8988T (cell line): ENCODE results near the gene ZDHHC22.
"Not testable (repeated sequence)": the region's sequence is repeated elsewhere in the genome, so short reads cannot be mapped to it uniquely, and the experiment has no call there.

Experiments
- DNase-seq: peaks from one replicate; pipeline ENCODE4 v3.0.0; 2011

Gene ZDHHC22, protein sequence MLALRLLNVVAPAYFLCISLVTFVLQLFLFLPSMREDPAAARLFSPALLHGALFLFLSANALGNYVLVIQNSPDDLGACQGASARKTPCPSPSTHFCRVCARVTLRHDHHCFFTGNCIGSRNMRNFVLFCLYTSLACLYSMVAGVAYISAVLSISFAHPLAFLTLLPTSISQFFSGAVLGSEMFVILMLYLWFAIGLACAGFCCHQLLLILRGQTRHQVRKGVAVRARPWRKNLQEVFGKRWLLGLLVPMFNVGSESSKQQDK

DNA sequence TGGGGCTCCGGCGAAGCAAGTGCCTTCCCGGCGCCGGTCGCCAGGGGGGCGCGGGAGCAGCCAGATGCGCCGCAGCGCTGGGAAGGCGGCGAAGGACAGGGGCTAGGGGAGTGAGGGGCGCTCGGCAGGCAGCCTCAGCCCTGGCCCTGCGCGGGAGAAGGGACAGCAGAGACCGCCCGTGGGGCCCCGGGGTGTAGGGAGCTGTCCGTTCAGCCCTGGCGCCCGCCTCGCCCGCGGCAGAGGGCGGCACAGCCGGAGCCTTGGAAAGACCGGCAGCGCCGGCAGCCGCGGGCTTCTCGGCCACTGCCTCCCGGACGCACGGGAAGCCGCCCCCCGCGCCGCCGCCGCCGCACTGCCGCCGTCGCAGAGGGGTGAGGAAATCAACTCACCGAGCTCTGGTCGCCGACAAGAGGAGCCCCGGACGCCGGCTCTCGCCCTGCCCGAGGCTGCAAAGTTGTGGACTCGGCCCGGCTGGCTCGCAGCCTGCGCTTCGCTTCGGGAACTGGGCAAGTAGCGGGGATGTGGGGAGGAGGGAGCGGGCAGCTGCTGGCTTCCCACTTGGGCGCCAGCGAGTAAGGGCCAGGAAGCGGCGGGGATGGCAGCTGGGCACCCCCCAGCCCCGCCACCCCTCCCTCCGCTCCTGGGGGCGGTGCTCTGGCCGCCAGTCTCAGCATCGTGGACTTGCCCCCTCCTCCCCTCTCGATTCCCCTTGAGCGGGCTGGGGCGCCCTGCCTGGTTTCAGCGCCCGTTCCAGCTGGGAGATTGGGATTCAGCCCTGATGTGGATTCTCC, at the start of gene ZDHHC22:
ZDHHC22 (minus strand) TSS at position 578 of the 791 bp plus-strand sequence. CDS start 2,053 bp downstream, outside the sequence.
- peak; percentile 91 for DNase-seq

DNA sequence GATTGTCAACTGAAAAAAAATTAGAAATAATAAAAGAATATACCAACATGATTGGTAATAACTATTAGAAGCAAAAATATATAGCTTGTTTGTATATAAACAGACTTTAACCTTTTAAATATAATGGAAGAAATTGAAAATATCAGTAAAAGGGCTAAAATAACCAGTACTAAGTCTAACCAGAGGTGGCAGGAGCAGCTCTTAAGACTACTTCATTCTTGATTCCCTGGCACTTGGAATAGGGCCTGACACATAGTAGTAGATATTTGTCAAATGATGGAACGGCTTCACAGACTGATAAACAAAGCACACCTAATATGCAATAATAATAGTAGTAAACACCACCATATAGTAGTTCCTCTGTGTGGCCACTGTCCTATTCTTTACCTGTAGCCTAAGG, 49.4 kb upstream of the ZDHHC22 start:
- DNase-seq = no peak

DNA sequence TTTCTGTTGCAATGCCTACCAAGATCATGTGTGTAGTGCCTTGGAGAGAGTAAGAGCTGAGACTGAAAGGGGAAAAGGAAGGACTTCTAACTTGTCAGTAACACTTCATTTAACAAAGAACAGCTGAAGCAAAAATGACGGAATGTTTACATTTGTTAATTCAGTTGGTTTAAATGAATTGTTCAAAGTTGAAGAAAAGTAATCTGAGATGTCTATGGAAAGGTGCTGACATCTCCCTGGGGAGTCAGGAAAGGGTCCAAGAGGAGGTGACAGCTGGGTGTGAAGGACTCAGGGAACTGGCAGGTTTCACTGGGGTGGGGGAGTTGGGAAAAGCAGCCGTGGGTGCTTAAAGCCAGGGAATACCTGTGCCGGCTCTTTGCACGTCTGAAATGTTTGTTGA, 47.9 kb upstream of the ZDHHC22 start:
- no peak for DNase-seq

- DNase-seq = no peak
These were observed 46.0 kb upstream of the ZDHHC22 start for GRCh38 chr14:77187649-77188012.

DNA sequence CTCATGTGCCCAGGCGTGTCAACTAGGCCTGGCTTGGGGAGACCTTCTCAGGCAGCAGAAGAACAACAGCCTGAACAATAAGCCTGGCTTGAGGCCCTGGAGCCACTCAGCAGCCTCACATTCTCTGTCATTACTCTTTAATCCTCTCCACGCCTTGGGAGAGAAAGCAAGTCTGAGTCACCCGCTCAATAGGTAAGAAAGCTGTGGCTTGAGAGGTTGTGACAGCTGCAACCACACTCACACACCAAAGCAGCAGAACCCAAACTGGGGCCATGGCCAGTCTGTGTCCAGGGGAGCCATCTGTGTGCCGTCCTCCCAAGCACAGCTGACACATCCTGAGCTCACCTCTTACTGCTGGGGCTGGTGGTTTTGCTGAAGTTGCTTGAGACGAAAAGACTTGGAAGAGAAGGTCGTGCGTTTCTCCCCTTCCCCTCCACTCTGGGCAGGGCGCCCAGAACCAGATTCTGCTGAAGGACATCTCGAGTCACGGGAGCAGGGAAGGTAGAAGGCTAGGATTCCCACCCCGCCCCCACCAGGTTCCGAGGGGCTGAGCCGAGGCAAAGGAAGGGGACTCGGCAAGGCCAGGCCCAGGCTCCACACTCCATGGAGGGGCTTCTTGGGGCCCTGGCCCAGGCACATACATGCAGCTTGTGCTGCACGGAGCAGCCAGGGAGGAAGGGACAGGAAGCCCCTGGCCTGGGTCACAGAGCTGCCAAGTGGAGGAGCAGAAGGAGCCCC, 45.5 kb upstream of the ZDHHC22 start:
- DNase-seq = no peak

DNA sequence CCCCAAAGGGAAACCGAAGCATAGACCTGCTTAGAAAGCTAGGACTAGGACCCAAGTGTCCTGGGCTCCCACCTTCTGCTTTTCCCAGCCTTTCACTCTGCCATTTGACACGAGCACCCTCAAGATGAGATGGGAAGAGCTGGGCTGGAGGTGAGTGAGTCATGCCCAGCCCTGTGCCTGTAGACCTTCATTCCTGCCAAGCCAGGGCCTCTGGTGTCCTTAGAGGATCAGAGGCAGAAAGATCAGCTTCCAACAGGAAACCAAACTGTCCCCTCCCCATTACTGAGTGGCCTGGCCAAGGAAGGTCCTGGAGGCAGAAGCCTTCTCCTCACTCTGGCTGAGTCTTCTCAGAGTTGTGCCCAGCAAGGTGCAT, 43.5 kb upstream of the ZDHHC22 start:
- no peak for DNase-seq

DNA sequence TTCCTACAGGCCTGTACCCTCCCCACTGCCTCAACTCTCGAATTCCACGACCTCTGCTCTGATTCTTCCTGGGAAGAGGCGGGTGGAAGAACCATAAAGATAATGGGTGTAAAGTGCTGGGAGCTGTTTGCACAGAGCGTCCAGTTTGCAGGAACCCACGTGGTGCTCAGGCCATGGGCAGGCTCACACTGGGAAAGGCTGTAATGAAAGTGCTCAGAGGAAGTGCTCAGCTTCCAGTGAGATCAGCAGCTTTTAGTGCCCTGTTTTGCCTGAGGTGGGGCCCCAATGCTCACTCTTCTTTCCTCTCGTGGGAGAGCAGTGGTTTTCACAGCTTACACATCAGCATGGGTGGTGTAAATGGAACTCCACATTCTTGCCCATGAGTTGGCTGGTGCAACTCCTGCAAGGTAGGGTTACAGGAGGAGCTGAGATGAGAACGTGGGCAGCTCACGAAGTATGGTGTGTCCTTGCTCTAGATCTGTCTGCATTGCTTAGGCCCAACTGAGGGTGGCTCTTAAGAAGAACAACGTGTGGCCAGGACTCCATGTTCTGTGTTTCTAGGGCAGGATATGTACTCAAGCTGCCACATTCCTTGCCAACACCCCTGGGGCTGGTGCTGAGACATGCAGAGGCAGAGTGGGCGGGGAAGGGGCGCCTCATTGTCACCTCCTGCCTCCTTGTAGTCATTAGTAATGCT, 43.0 kb upstream of the ZDHHC22 start:
- no peak for DNase-seq

DNA sequence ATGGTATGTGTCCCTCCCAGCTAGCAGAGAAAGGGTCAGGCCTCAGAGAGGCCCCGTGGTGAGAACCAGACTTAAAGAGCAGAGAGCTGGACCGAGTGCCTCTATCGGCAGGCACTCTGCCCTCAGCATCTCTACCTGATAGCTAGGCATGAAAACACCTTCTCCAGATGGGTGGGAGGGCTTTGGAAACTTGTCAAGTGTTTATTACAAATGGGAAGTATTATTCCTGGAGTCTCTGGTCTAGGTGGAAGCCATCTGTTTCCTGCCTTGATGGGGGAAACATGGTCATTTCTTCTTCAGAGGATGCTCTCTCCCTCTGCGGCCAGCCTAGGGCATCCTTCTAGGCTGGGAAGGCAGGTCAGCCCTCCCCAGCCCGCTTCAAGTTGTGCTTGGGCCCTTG, 42.3 kb upstream of the ZDHHC22 start:
- no peak for DNase-seq

DNA sequence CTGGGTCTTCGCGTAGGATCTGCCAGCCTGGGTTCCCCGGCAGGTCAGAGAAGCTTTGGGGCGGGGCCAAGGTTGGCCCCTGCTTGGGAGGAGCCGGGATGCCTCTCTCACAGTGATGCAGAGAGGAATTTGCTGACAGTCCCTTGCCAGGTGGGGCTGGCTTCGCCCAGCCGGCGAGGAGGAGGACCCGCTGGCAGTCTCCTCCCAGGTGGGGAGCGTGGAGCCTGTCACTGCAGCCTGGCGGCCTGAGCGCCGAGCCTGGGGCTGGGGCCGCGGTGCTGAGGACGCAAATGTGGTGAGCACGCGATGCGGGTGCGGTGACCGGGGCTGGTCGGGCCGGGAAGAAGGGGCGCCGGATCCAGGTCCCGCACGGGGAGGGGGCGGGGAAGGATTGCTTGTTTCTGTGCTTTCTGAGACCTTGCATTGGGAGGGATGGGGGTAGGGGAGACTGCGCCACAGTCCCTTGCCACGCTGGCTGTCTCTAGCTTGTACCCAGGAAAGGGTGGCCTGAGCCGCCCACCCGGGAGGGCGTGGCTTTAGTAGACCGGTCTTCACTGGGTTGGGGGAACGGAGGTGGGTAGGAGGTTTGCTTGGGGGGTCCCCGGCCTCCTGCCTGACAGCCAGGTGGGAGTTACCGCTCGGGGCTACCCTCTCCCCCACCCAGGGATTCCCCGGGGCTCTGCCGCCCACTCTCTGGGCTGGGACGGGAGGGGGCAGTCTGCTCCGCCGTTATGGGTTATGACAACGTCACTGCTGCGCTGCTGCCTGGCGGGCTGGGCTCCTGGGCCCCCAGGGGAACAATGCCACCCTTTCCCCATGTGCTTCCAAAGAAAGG, 40.2 kb upstream of the ZDHHC22 start, which contains the start of gene TMEM63C:
TMEM63C (plus strand) TSS at position 196 of the 835 bp plus-strand sequence. CDS start 37,016 bp downstream, outside the sequence.
- DNase-seq = peak; percentile 69

GRCh38 chr14:77180726-77181602, 39.4 kb upstream of the ZDHHC22 start:
- no peak for DNase-seq

GRCh38 chr14:77178656-77179055, 37.1 kb upstream of the ZDHHC22 start:
- no peak for DNase-seq

DNA sequence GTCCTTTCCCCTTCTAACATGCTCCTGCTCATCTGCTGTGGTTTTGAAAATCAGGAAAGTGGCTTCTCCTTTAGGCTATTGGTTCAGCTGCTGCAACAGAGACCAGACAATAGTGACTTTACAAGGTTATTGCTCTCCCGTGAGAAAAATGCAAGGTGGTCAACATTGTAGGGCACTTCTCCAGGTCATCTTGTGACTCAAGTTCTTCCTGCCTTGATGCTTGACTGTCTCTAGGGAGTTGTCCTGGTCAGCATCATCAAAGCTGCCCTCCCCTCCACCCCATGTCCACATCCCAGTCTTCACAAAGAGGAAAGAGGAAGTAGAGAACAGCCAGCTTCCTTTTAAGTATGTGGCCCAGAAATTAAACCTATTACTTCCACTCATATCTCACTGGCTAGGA, 36.1 kb upstream of the ZDHHC22 start:
- DNase-seq = no peak

GRCh38 chr14:77175843-77176242, 34.3 kb upstream of the ZDHHC22 start:
- DNase-seq = no peak

GRCh38 chr14:77173911-77174617, 32.5 kb upstream of the ZDHHC22 start:
- DNase-seq = not testable (repeated sequence)

DNA sequence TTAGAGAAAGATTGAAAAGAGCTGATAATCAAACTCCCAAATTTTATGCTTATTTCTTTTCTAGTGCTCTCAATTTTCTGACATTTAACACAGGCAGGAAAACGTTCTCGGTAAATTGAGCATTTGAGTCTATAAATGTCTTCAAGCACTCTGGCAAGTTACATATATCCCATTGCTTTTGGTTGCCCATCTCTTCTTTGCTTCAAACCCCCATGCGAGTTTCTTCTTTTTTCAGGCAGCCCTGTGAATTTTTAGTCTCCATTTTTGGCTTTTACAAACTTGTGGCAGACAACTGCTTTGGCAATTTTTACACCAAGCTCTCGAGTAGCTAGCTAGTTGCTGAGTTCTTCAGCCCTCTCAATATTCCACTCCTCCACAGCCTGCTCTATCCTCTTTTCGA, 31.3 kb upstream of the ZDHHC22 start:
- no peak for DNase-seq

DNA sequence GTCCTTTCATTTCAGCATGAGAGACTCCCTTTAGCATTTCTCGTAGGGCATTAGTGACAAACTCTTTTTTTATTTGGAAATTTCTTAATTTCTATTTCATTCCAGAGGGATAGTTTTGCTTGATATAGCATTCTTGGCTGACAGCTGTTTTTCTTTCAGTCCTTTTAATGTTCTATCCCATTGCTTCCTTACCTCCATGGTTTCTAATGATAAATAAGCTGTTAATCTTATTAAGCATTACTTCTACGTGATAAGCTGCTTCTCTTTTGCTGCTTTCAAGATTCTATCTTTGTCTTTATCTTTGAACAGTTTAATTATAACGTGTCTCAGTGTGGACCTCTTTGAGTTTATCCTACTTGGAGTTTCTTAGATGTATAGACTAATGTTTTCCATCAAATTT, 28.5 kb upstream of the ZDHHC22 start:
- DNase-seq = no peak

- DNase-seq = no peak
These were observed 19.4 kb upstream of the ZDHHC22 start for GRCh38 chr14:77161011-77161410.

- no peak for DNase-seq
These were observed 17.3 kb upstream of the ZDHHC22 start for GRCh38 chr14:77158882-77159255.

DNA sequence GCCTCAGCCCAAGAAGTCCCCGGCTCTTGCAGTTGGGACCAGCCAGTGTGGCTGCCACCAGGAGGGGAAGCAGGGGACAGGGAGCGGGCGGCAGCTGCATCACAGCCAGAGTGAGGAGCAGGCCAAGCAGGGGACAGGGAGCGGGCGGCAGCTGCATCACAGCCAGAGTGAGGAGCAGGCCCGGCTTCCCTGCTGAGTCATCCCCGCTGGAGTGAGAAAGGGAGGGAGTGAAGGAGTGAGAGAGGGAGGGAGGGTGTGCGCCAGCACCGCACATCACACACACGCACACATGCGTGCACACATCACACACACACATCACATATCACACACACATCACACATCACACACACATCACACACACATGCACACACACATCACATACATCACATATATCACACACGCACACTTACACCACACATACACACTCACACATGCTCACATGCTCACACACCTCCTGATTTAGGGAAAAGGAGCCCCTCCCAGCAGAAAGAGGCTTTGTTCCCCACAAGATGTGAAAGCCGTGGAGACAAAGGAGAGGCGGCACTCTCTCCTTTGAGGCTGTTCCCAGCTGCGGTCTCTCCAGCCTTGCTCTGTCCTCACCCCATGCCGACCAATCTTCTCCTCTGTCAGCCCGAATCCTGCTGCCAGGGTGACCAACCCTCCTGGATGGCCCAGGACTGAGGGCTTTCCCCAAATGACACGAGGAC, 16.7 kb upstream of the ZDHHC22 start:
- no peak for DNase-seq

- DNase-seq = no peak
These were observed 16.1 kb upstream of the ZDHHC22 start for GRCh38 chr14:77157740-77158139.
